ENCODE measurements around the gene NIPAL1.

DNA sequence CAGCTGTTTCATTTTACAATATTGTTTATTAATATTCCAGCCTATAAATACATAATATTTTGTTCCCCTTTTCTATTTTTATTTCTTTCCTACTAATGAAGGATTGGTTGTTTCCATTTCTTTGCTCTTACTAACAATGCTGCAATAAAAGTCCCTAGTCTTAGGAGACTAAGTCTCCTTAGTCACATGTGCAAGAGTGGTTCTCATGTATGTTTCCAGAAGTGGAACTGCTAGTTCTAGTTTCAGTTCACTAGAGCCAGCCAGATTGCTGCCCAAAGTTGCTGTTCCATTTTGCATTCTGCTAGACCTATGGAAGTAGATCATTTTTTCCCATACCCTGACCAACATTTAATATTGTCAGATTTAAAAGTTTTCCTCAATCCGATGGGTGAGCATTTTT lies 44.4 kb upstream of the NIPAL1 start:
- TF ChIP-seq, protein P1, sequence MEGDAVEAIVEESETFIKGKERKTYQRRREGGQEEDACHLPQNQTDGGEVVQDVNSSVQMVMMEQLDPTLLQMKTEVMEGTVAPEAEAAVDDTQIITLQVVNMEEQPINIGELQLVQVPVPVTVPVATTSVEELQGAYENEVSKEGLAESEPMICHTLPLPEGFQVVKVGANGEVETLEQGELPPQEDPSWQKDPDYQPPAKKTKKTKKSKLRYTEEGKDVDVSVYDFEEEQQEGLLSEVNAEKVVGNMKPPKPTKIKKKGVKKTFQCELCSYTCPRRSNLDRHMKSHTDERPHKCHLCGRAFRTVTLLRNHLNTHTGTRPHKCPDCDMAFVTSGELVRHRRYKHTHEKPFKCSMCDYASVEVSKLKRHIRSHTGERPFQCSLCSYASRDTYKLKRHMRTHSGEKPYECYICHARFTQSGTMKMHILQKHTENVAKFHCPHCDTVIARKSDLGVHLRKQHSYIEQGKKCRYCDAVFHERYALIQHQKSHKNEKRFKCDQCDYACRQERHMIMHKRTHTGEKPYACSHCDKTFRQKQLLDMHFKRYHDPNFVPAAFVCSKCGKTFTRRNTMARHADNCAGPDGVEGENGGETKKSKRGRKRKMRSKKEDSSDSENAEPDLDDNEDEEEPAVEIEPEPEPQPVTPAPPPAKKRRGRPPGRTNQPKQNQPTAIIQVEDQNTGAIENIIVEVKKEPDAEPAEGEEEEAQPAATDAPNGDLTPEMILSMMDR (conservative IDR thresholded peaks at IDR 0.05 in 1 of 2, IDR thresholded peaks at IDR 0.05 in 1 of 2; ENCODE audit: extremely low read depth in 1 of 2, insufficient read depth in 1 of 2, low read depth in 1 of 2, low read length in 2 of 2), result no peak
- TF ChIP-seq EZH2 (IDR thresholded peaks at IDR 0.05; ENCODE audit: borderline replicate concordance, low read length), result no peak

Data from mammary epithelial cell (primary cell).